GM12875 (cell line): ENCODE measurements around the gene RAB30.

Source experiments
- H3K4me3 ChIP-seq: one replicate; pipeline ENCODE4 v1.5.1; 2011; ENCODE audit warnings: low read depth, low read length, control low read depth
- TF ChIP-seq, protein P1 (sequence below): IDR thresholded peaks from 2 replicates; pipeline ENCODE4 v1.5.1; 2011; ENCODE audit warnings: low read depth, mild to moderate bottlenecking, control low read depth, inconsistent platforms, low read length, moderate library complexity, borderline replicate concordance; ENCODE audit not compliant: insufficient read depth

Gene RAB30

DNA sequence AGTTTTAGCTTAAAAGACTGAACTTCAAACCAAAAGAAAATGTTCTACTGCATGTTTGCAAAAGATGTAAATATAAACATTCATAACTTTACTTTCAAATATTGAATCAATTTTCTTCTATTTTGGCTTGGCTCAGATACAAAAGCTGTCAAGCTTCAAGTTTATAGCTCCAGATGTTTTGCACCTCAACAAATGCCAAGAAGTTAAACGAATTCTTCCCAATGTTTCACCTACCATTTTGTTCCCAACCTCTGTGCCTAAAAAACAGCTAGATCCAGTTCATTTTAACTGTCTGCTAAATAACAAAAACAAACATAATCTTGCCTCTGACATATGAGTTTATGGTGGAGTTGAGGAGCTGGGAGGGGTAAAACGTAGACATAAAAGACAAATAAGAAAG, 76.5 kb downstream of the RAB30 start:
- H3K4me3 ChIP-seq: no peak overlapping the region
- TF ChIP-seq, protein P1, sequence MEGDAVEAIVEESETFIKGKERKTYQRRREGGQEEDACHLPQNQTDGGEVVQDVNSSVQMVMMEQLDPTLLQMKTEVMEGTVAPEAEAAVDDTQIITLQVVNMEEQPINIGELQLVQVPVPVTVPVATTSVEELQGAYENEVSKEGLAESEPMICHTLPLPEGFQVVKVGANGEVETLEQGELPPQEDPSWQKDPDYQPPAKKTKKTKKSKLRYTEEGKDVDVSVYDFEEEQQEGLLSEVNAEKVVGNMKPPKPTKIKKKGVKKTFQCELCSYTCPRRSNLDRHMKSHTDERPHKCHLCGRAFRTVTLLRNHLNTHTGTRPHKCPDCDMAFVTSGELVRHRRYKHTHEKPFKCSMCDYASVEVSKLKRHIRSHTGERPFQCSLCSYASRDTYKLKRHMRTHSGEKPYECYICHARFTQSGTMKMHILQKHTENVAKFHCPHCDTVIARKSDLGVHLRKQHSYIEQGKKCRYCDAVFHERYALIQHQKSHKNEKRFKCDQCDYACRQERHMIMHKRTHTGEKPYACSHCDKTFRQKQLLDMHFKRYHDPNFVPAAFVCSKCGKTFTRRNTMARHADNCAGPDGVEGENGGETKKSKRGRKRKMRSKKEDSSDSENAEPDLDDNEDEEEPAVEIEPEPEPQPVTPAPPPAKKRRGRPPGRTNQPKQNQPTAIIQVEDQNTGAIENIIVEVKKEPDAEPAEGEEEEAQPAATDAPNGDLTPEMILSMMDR: no peak

DNA sequence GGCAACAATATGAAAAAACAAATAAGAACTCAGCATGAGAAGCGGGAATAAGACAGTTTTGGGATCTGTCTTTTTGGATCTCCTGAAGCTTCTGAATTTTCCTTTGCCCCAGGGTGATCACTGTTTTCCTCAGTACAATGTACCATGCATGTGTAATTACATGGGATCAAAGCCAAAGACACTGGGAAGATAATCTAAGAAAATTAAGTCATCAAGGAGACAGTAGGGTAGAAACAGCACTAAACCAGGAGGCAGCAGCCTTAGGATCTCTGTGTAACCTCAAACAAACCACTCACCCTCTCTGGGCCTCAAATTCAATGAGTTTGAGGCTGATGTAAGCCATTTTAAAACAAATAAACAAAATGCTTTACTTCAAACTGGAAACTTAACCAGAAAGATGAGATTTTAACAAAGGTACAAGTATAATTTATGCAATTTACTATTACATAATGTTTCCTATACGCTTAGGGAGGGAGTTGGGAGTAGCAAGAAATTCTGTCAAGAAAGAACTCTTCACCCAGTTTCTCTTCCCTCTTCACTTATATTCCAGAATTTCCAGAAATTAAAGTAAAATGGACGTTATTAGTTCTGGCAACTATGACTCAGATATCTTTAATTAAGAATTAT, 77.0 kb downstream of the RAB30 start:
- TF ChIP-seq, protein P1: no peak
- H3K4me3 ChIP-seq: no peak overlapping the region

DNA sequence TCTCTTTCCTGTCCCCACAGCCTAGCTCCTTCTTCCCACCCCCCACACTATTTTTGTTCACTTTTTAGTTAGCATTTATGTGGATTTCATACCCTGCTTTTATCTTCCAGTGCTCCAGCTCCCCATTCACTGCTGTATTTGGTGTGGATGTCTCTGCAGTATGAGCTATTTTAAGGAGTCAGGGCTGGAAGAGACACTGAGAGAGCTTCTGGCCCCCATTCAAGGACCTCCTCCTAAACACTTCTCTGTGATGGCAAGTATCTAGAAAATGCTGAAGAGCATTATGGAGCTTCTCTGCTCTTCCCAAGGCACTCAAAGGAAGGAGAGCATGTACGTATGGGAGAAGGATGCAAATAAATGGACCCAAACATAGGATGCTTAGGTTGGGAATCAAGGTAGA, 79.5 kb downstream of the RAB30 start:
- TF ChIP-seq, protein P1: no peak
- no peak overlapping the region for H3K4me3 ChIP-seq

DNA sequence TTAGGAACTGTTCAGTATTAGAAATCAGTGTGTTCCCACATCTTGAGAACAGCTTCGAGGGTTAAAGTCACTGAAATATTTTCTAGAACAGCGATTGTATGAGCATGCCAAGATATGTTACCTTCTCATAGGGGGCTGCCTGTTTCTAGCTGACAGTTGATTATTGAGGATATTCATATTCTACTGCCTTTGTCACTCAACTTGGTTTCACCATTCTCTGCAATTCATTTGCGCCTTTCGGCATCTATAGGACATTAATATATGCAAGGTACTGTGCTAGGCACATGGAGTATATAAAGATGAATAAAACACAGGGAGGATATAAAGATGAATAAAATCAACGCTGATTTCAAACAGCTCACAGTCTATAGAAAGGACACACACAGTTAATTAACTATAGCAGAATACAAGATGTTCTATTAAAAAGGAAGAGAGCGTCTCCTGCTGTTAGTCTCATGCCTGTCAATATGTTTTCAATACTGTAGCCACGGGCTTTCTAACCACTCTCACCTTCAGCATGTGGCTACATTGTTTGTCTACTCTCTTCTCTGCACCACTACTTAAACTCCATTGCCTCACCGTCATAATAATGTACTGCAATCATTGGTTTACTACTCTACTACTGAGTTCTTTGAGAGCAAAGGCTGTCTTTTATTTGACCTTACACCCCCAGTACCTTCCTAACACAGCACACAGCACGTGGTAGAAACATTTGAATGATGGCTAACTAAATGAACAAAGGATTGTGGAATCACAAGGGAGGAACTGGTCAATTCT, 81.9 kb downstream of the RAB30 start:
- no peak overlapping the region for H3K4me3 ChIP-seq
- TF ChIP-seq, protein P1: no peak

DNA sequence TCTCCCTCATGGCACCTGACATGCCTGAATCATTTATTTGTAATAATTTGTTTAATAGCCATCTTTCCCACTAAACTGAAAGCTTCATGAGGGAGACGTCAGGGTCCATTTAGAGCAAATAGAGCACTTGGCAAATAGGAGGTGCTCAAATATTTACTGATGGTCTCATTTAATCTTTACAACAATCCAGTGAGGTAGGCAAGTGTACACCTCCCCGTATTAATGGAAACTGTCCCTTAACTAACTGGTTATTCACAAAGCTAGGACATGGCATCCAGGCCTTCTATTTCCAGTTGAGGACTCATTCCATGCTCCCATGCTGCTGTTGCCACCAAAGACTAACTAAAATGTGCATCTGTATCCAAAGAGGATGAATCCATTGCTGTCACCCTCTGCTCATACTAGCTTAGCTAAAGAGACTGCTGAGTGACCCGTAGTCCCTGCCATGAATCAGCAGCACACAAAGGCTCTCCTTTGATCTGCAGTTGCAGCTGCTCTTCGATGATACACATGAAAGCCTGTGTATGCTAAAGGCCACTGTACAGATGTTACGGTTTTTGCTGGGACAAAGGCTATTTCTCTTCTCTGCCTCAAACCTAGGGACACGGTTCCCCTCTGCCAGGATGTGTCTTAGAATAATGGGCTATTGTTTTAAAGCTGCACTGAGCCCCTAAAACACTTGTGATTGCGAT, 82.6 kb downstream of the RAB30 start:
- TF ChIP-seq, protein P1: no peak
- no peak overlapping the region for H3K4me3 ChIP-seq

DNA sequence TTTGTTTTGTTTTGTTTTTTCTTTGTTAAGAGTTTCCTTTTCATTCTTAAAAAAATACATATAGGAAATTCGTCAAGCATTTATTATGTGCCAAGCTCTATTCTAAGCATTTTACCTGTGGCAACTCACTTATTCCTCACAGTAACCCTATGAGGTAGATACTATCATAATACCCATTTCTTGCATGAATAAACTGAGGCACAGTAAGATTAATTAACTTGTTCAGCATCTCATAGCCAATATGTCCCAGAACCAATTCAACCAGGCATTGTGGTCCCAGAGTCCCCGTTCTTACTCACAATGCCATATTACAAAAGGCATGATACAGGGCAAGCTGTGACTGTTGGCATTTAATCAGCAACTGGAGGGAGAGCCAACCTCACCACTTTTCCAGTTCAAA, 83.7 kb downstream of the RAB30 start:
- TF ChIP-seq, protein P1: no peak
- no peak overlapping the region for H3K4me3 ChIP-seq
